HuH-7.5 (cell line): Measurements from ENCODE around the gene MYL10.

ENCODE experiments used
- DNase-seq: peaks from one replicate; pipeline ENCODE4 v3.0.0; 2011; ENCODE audit warnings: low spot score

Gene MYL10

DNA sequence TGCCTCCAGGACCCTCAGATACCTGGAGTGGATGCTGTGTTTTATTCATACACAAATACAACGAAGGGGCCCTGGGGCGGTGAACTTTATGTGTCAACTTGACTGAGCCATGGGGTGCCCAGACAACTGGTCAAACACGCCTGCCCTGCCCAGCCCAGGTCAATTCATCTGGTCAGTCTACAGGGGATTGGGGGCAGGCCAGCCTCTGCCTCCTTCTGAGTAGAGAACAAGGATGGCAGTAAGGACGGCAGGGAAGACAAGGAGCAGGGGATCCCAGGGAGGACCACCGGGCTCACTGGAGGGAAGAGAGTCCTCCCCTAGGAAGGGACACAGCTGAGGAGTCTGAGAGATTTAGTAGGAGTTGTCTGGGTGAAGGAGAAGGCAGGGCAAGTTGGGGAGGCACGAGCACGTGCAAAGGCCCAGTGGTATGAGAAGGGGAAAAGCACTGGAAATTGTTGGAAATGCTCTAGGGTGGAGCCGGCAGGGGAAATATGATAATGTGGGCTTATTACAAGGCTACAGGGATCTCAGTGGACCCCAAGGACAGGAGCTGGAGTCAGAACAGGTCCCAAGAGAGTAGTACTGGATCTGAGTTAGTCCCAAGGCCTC is 63.4 kb downstream of the MYL10 start:
- no peak for DNase-seq

GRCh38 chr7:101564778-101565211 is 64.3 kb downstream of the MYL10 start:
- no peak for DNase-seq

- DNase-seq = no peak
These were observed 64.9 kb downstream of the MYL10 start for GRCh38 chr7:101563943-101564777.
